EL (cell line): ENCODE data around the gene TCTN3.
"Not testable (repeated sequence)": the region's sequence is repeated elsewhere in the genome, so short reads cannot be mapped to it uniquely, and the experiment has no call there.

Experiments used
- DNase-seq: peaks from one replicate; pipeline ENCODE4 v3.0.0-alpha.2; 2016

The TCTN3 gene

GRCh38 chr10:95675403-95676116, 18.2 kb downstream of the TCTN3 start:
- no peak for DNase-seq

GRCh38 chr10:95674643-95675042, 19.1 kb downstream of the TCTN3 start:
- DNase-seq: no peak

- DNase-seq: not testable (repeated sequence)
These were observed 21.1 kb downstream of the TCTN3 start for GRCh38 chr10:95672641-95673040.

- no peak for DNase-seq
These were observed 29.2 kb downstream of the TCTN3 start for GRCh38 chr10:95664543-95664942.

GRCh38 chr10:95663496-95663895, 30.2 kb downstream of the TCTN3 start:
- DNase-seq: no peak

- no peak for DNase-seq
These were observed 31.9 kb downstream of the TCTN3 start for GRCh38 chr10:95661818-95662217.

GRCh38 chr10:95660283-95660682, 33.4 kb downstream of the TCTN3 start:
- peak; percentile 47 for DNase-seq

- DNase-seq: no peak
These were observed 36.5 kb downstream of the TCTN3 start for GRCh38 chr10:95657250-95657649.

- DNase-seq: peak; percentile 91
These were observed 37.2 kb downstream of the TCTN3 start, which contains the start of gene ALDH18A1 for GRCh38 chr10:95656291-95657164. ALDH18A1 (minus strand) TSS chr10:95656711; CDS start chr10:95653377, 3,334 bp downstream.

GRCh38 chr10:95655571-95656290, 38.0 kb downstream of the TCTN3 start:
- DNase-seq: peak; percentile 30

- no peak for DNase-seq
These were observed 39.8 kb downstream of the TCTN3 start for GRCh38 chr10:95653895-95654294.

- no peak for DNase-seq
These were observed 42.2 kb downstream of the TCTN3 start for GRCh38 chr10:95651346-95652060.

- no peak for DNase-seq
These were observed 43.5 kb downstream of the TCTN3 start for GRCh38 chr10:95650232-95650631.

GRCh38 chr10:95648138-95648537, 45.6 kb downstream of the TCTN3 start:
- DNase-seq: no peak

- no peak for DNase-seq
These were observed 47.6 kb downstream of the TCTN3 start for GRCh38 chr10:95646160-95646559.

- no peak for DNase-seq
These were observed 48.8 kb downstream of the TCTN3 start for GRCh38 chr10:95644901-95645300.

GRCh38 chr10:95640891-95641315, 52.8 kb downstream of the TCTN3 start:
- DNase-seq: no peak

GRCh38 chr10:95637911-95638310, 55.8 kb downstream of the TCTN3 start:
- no peak for DNase-seq

GRCh38 chr10:95637140-95637539, 56.6 kb downstream of the TCTN3 start:
- DNase-seq: no peak

- no peak for DNase-seq
These were observed 58.4 kb downstream of the TCTN3 start for GRCh38 chr10:95635319-95635733.

GRCh38 chr10:95628786-95629185, 64.9 kb downstream of the TCTN3 start:
- no peak for DNase-seq

GRCh38 chr10:95626500-95626899, 67.2 kb downstream of the TCTN3 start:
- no peak for DNase-seq

GRCh38 chr10:95620415-95620814, 73.3 kb downstream of the TCTN3 start:
- DNase-seq: not testable (repeated sequence)
